ENCODE measurements around the gene TANK. TPM values are rescaled to one million over a fixed set of nuclear protein-coding genes. Genes with fewer than 3 reads are reported as not detected.

Gene TANK
- total and polyA plus RNA-seq, 2 of the 8 experiments (the other 6 are each of a cell fraction or from before 2014, with no cell fraction given): 7.0 to 26.1 TPM

DNA sequence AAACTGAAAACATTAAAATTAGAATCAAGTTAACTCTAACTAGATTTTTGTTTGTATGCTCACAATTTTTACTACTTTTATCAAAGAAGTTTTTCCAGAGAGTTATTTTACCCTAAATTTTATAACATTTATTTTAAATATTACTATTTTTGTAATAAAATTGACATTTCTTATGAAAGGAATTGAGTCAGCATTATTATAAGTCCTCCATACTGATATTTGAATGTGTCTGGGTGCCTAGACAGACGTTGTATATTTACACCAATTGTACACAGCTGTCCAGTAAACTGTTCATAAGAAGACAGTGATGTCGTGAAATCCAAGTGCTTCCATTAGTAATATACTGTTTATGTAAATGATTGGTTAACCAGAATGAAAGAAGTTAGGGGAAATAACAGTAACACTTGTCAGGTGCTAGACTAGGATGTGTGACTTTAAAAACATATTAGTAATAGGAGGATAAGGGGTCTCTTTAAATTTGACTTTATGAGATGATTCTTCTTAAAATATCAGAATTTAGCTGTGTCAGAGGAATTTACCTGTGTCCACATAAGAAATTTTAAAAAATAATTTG lies 73.7 kb downstream of the TANK start (continued):
- no peak for TF ChIP-seq TEAD4 (IDR thresholded peaks at IDR 0.05; ENCODE audit: low read depth, low read length)

All from H1 (cell line).